Adrenal gland (tissue), 5 donors: ENCODE data around the gene TMEM151B.

Experiments
- CTCF ChIP-seq, 6 experiments: fragments of 450-650 bp in 4 of 6; fragments of 200-600 bp in 2 of 6; sonication (generic) in 1 of 6; IDR thresholded peaks; 1 replicate in 5 of 6; 2 replicates in 1 of 6; pipeline versions ENCODE4 v1.5.1 to v1.8.0; 2016 to 2021; ENCODE audit warnings: antibody characterized with exemption in 6 of 6, mild to moderate bottlenecking in 2 of 6, moderate library complexity in 1 of 6
- POLR2A ChIP-seq, 2 donors: fragments of 450-650 bp; IDR thresholded peaks; one replicate each; pipeline ENCODE4 v1.6.1; 2017; ENCODE audit warnings: antibody characterized with exemption in 2 of 2, mild to moderate bottlenecking in 2 of 2, moderate library complexity in 1 of 2
- donor health status: DM: no; HTN: no; CAD: no.

GRCh38 chr6:44250718-44251123 lies 19.5 kb upstream of the TMEM151B start:
- no peak for TF ChIP-seq CTCF (IDR thresholded peaks at IDR 0.05)
- TF ChIP-seq POLR2A (IDR thresholded peaks at IDR 0.05) = no peak
